OCI-LY7 (cell line): Measurements from ENCODE around the gene NALCN.

Source experiments
- CTCF ChIP-seq: fragments of 200-600 bp; sonication (generic); conservative IDR thresholded peaks from 2 replicates; pipeline ENCODE4 v1.5.1; 2014; ENCODE audit warnings: mild to moderate bottlenecking, antibody characterized with exemption, low read length, moderate library complexity, mixed read lengths
- EZH2phosphoT487 ChIP-seq: fragments of 200-600 bp; sonication (generic); IDR thresholded peaks from 2 replicates; pipeline ENCODE4 v1.6.1; 2018; ENCODE audit warnings: low read depth, borderline replicate concordance, mild to moderate bottlenecking, mixed run types, antibody characterized with exemption, low read length, moderate library complexity, mixed read lengths

DNA sequence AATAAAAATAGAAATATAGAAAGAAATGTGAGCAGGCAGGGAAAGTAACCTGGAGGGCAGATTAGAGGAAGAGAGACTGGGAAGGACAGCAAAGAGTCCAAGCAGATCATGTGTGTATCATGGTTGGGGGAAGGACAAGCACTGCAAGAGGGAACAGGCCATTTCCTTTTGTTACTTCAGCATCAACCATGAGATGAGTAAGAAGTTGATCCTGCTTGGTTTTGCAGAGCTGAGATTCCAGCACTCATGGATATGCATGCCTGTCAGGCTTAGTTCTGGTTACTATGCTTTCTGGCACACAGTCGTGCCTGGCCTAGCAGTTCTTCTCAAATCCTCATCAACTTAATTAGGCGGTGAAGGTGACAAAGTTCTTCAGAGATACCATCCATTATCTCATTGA lies 18.1 kb downstream of the NALCN start:
- TF ChIP-seq CTCF = no peak
- TF ChIP-seq EZH2phosphoT487 = no peak
